Measurements from ENCODE around the gene DICER1. TPM values are rescaled to one million over a fixed set of nuclear protein-coding genes. Genes with fewer than 3 reads are reported as not detected.

DICER1 gene
- total RNA-seq, 4 donors from 2014 or later = 29.4 to 63.7 (median 37.9) TPM

DNA sequence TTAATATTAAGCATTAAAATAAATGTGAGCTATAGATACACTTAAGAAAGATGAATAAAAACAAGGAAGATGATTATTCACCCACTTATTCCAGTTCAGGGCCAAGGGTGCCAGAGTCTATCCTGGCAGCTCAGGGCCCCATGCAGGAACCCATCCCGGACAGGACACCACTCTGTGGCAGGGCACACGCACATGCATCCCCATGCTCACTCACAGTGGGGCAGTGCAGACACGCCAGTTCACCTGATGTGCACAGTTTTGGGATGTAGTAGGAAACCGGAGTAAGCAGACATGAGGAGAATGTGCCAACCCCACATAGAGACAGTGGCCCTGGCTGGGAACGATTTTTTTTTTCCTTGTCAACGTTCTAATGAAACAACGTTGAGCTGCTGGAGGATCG, 47.2 kb downstream of the DICER1 start:
- no peak overlapping the region for H3K27ac ChIP-seq
- H3K36me3 ChIP-seq = peaks cover 0 to 78% of the 10 kb centered on the region in 2 donors
- TF ChIP-seq POLR2A (IDR thresholded peaks at IDR 0.05) = no peak
- no peak for TF ChIP-seq CTCF (IDR thresholded peaks at IDR 0.05 in 4 of 5, conservative IDR thresholded peaks at IDR 0.05 in 1 of 5)
- no peaks in the 10 kb centered on the region for H3K4me1 ChIP-seq
- H3K27me3 ChIP-seq = no peaks in the 10 kb centered on the region
- ATAC-seq (no peak), DNase-seq (no peak)
- H3K9me3 ChIP-seq = no peaks in the 10 kb centered on the region
- intact Hi-C loops (cut with DNase I; ENCODE audit: low total_unique reads) (loop anchor here (10.0 kb wide), 1 partner anchor 315 kb away; no protein-coding TSS in a partner anchor), in situ Hi-C loops (cut with MboI; ENCODE audit: low sequenced_read_pairs in 4 of 4) (no loop called here)
- no peak overlapping the region for H3K4me3 ChIP-seq

DNA sequence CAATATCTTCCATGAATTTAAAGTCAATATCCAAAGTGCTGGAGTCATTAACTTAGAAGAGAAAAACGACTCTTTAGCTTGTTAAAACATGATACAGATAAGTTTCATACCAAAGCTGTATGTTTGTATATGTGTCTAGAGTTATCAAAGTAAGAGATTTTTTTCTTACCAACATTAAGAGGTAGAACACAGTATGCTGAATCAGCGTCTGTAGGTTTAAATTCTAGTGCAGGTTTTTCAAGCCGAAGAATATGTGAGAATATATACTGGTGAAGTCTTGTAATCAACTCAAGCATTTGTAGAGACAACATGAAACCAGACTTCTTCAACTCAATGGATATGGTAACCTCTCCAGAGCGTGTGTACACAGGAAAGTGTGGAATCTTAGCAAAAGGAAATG, 49.6 kb downstream of the DICER1 start:
- Histone ChIP-seq H3K4me3 (no peak overlapping the region), H3K27me3 (no peaks in the 10 kb centered on the region), H3K27ac (no peak overlapping the region), H3K9me3 (no peaks in the 10 kb centered on the region), H3K36me3 (peaks cover 0 to 87% of the 10 kb centered on the region in 2 donors), H3K4me1 (no peaks in the 10 kb centered on the region)
- intact Hi-C loops (cut with DNase I; ENCODE audit: low total_unique reads) = no loop called here
- ATAC-seq = no peak
- TF ChIP-seq CTCF (IDR thresholded peaks at IDR 0.05 in 4 of 5, conservative IDR thresholded peaks at IDR 0.05 in 1 of 5) (no peak), POLR2A (IDR thresholded peaks at IDR 0.05) (no peak)
- in situ Hi-C loops (cut with MboI; ENCODE audit: low sequenced_read_pairs in 4 of 4) = no loop called here
- no peak for DNase-seq

- H3K9me3 ChIP-seq = no peaks in the 10 kb centered on the region
- no peaks in the 10 kb centered on the region for H3K4me1 ChIP-seq
- peaks cover 0 to 91% of the 10 kb centered on the region in 2 donors for H3K36me3 ChIP-seq
- in situ Hi-C loops (cut with MboI; ENCODE audit: low sequenced_read_pairs in 4 of 4) (no loop called here), intact Hi-C loops (cut with DNase I; ENCODE audit: low total_unique reads) (no loop called here)
- no peak for ATAC-seq
- no peak for TF ChIP-seq CTCF (IDR thresholded peaks at IDR 0.05 in 4 of 5, conservative IDR thresholded peaks at IDR 0.05 in 1 of 5)
- H3K27me3 ChIP-seq = no peaks in the 10 kb centered on the region
- no peak overlapping the region for H3K4me3 ChIP-seq
- no peak overlapping the region for H3K27ac ChIP-seq
- no peak for DNase-seq
Observed at GRCh38 chr14:95106971-95107370, 50.4 kb downstream of the DICER1 start.

DNA sequence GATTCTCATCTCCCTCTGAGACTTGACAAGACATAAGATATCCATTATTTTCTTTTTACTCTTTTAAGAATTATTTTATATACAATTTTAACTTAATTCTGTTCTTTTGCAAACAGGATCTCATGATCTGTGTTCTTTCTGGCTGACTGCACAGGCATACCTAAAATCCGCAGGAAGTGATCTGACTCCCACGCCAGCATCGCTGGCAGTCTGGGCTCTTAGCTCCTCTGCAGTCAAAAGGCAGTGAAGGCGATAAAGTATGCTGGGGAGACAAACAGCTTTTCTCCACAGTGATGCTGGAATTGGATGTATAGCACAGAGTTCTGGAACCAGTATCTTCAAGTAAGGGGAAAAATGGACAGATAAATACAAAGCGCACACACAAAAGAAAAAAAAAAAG, 52.4 kb downstream of the DICER1 start:
- no peak for ATAC-seq
- in situ Hi-C loops (cut with MboI; ENCODE audit: low sequenced_read_pairs in 4 of 4) = no loop called here

More for the DNA sequence above, 52.4 kb downstream of the DICER1 start:
- H3K4me3 ChIP-seq = no peak overlapping the region
- no peaks in the 10 kb centered on the region for H3K9me3 ChIP-seq
- H3K4me1 ChIP-seq = peaks cover 0 to 9% of the 10 kb centered on the region in 2 donors
- TF ChIP-seq CTCF (IDR thresholded peaks at IDR 0.05 in 4 of 5, conservative IDR thresholded peaks at IDR 0.05 in 1 of 5) (no peak), POLR2A (IDR thresholded peaks at IDR 0.05) (no peak)
- peaks cover 0 to 75% of the 10 kb centered on the region in 2 donors for H3K36me3 ChIP-seq
- intact Hi-C loops (cut with DNase I; ENCODE audit: low total_unique reads) = no loop called here
- DNase-seq = no peak
- no peaks in the 10 kb centered on the region for H3K27me3 ChIP-seq
- no peak overlapping the region for H3K27ac ChIP-seq
